Mammary epithelial cell (primary cell): ENCODE data around the gene NBPF3.

Source experiments
- CTCF ChIP-seq, 2 donors: IDR thresholded peaks in 1 of 2; conservative IDR thresholded peaks in 1 of 2; 2 replicates each; pipeline ENCODE4 v1.5.1; 2011 to 2012; ENCODE audit warnings: inconsistent platforms in 2 of 2, low read length in 2 of 2, mild to moderate bottlenecking in 2 of 2, control low read depth in 1 of 2, low read depth in 1 of 2; ENCODE audit not compliant: insufficient read depth in 1 of 2; ENCODE audit errors: extremely low read depth in 1 of 2
- EZH2 ChIP-seq: IDR thresholded peaks from 2 replicates; pipeline ENCODE4 v1.6.1; 2012; ENCODE audit warnings: low read length, inconsistent platforms, borderline replicate concordance

GRCh38 chr1:21522525-21523038 lies 82.6 kb downstream of the NBPF3 start:
- TF ChIP-seq CTCF (conservative IDR thresholded peaks at IDR 0.05 in 1 of 2, IDR thresholded peaks at IDR 0.05 in 1 of 2; ENCODE audit: extremely low read depth in 1 of 2, insufficient read depth in 1 of 2, low read depth in 1 of 2, low read length in 2 of 2) (no peak), EZH2 (no peak)
